GM19372 (cell line): ENCODE data around the gene GPR63.

Source experiments
- ATAC-seq: cut with Tn5 transposase; IDR thresholded peaks from one replicate; pipeline ENCODE4 v1.9.1; 2021; ENCODE audit warnings: mild to moderate bottlenecking, low read depth, moderate library complexity; ENCODE audit not compliant: unreplicated experiment

Gene GPR63

GRCh38 chr6:96766769-96767168 lies 70.5 kb downstream of the GPR63 start:
- ATAC-seq: no peak

- no peak for ATAC-seq
Observed at GRCh38 chr6:96762599-96762998, 74.7 kb downstream of the GPR63 start.

- no peak for ATAC-seq
Observed at GRCh38 chr6:96761794-96762193, 75.5 kb downstream of the GPR63 start.

GRCh38 chr6:96760153-96760687 lies 77.1 kb downstream of the GPR63 start:
- ATAC-seq: no peak

- ATAC-seq: no peak
Observed at GRCh38 chr6:96755096-96755495, 82.2 kb downstream of the GPR63 start.

GRCh38 chr6:96749891-96750290 lies 87.4 kb downstream of the GPR63 start:
- no peak for ATAC-seq
